Chondrocyte (in vitro differentiated cells): Measurements from ENCODE around the gene DPYD. TPM values are rescaled to one million over a fixed set of nuclear protein-coding genes. Genes with fewer than 3 reads are reported as not detected.

Experiments used
- DNase-seq: peaks from one replicate; pipeline ENCODE4 v3.0.0; 2021; ENCODE audit warnings: mixed read lengths, low spot score
- H3K27ac Mint-ChIP-seq: one replicate; pipeline ENCODE4 v1.8.0; 2021; ENCODE audit warnings: mild to moderate bottlenecking, moderate library complexity, mixed read lengths; ENCODE audit not compliant: unreplicated experiment
- H3K27me3 Mint-ChIP-seq: 2 replicates; pipeline ENCODE4 v1.8.0; 2021; ENCODE audit warnings: low read depth, mixed read lengths
- H3K36me3 Mint-ChIP-seq: 2 replicates; pipeline ENCODE4 v1.8.0; 2021; ENCODE audit warnings: low read depth, mixed read lengths
- H3K4me1 Mint-ChIP-seq: 2 replicates; pipeline ENCODE4 v1.8.0; 2021; ENCODE audit warnings: low read depth, mild to moderate bottlenecking, mixed read lengths
- H3K4me3 Mint-ChIP-seq: one replicate; pipeline ENCODE4 v1.8.0; 2021; ENCODE audit warnings: mild to moderate bottlenecking, moderate library complexity, mixed read lengths; ENCODE audit not compliant: unreplicated experiment
- H3K9me3 Mint-ChIP-seq: 2 replicates; pipeline ENCODE4 v1.8.0; 2021; ENCODE audit warnings: low read depth, mixed read lengths
- CTCF ChIP-seq: fragments of 200-600 bp; sonication (generic); IDR thresholded peaks from 2 replicates; pipeline ENCODE4 v1.5.0; 2021; ENCODE audit warnings: antibody characterized with exemption, mild to moderate bottlenecking, moderate library complexity
- total RNA-seq: library from RNA; stranded (reverse); gene quantifications from 3 replicates; pipeline ENCODE4 v1.2.1, GENCODE V29; 2021

DPYD gene
- total RNA-seq, 1 donor from 2014 or later = 5.3 TPM

GRCh38 chr1:97647776-97648175 lies 273.1 kb downstream of the DPYD start:
- DNase-seq = no peak
- no peak overlapping the region for H3K27ac Mint-ChIP-seq
- no peak overlapping the region for H3K4me3 Mint-ChIP-seq
- peaks cover 19% of the 10 kb centered on the region for H3K9me3 Mint-ChIP-seq
- peaks cover 9% of the 10 kb centered on the region for H3K36me3 Mint-ChIP-seq
- H3K27me3 Mint-ChIP-seq = no peaks in the 10 kb centered on the region
- peaks cover 11% of the 10 kb centered on the region for H3K4me1 Mint-ChIP-seq
- TF ChIP-seq CTCF = no peak

- Mint-ChIP-seq H3K27me3 (no peaks in the 10 kb centered on the region), H3K27ac (no peak overlapping the region), H3K4me3 (no peak overlapping the region), H3K36me3 (peaks cover 11% of the 10 kb centered on the region), H3K4me1 (peaks cover 7% of the 10 kb centered on the region), H3K9me3 (peaks cover 23% of the 10 kb centered on the region)
- no peak for TF ChIP-seq CTCF
- DNase-seq = no peak
Observed at GRCh38 chr1:97646071-97646470, 274.8 kb downstream of the DPYD start.

GRCh38 chr1:97640677-97641076 lies 280.2 kb downstream of the DPYD start:
- Mint-ChIP-seq H3K4me3 (no peak overlapping the region), H3K27ac (no peak overlapping the region), H3K4me1 (no peaks in the 10 kb centered on the region), H3K27me3 (no peaks in the 10 kb centered on the region), H3K36me3 (peaks cover 5% of the 10 kb centered on the region), H3K9me3 (peaks cover 11% of the 10 kb centered on the region)
- no peak for DNase-seq
- no peak for TF ChIP-seq CTCF

- Mint-ChIP-seq H3K4me3 (no peak overlapping the region), H3K9me3 (peaks cover 3% of the 10 kb centered on the region), H3K27ac (no peak overlapping the region), H3K36me3 (no peaks in the 10 kb centered on the region), H3K4me1 (peaks cover 12% of the 10 kb centered on the region), H3K27me3 (no peaks in the 10 kb centered on the region)
- no peak for TF ChIP-seq CTCF
- DNase-seq = no peak
Observed at GRCh38 chr1:97636941-97637340, 283.9 kb downstream of the DPYD start.

GRCh38 chr1:97634758-97635157 lies 286.1 kb downstream of the DPYD start:
- no peak for TF ChIP-seq CTCF

More at GRCh38 chr1:97634758-97635157, 286.1 kb downstream of the DPYD start:
- H3K27ac Mint-ChIP-seq = no peak overlapping the region
- H3K4me1 Mint-ChIP-seq = peaks cover 22% of the 10 kb centered on the region
- no peaks in the 10 kb centered on the region for H3K9me3 Mint-ChIP-seq
- H3K27me3 Mint-ChIP-seq = no peaks in the 10 kb centered on the region
- H3K4me3 Mint-ChIP-seq = no peak overlapping the region
- no peak for DNase-seq
- no peaks in the 10 kb centered on the region for H3K36me3 Mint-ChIP-seq
